Nephron progenitor cell (in vitro differentiated cells): Measurements from ENCODE around the gene TMEM229A.
"Not testable (repeated sequence)": the region's sequence is repeated elsewhere in the genome, so short reads cannot be mapped to it uniquely, and the experiment has no call there.

ENCODE experiments used
- DNase-seq: peaks from one replicate; pipeline ENCODE4 v3.0.0; 2021
- H3K27ac Mint-ChIP-seq: 2 replicates; pipeline ENCODE4 v1.8.0; 2021; ENCODE audit warnings: mild to moderate bottlenecking, moderate library complexity, mixed read lengths
- H3K27me3 Mint-ChIP-seq: 2 replicates; pipeline ENCODE4 v1.8.0; 2021; ENCODE audit warnings: mild to moderate bottlenecking, low read depth, mixed read lengths; ENCODE audit not compliant: poor library complexity
- H3K36me3 Mint-ChIP-seq: 2 replicates; pipeline ENCODE4 v1.8.0; 2021; ENCODE audit warnings: low read depth, mixed read lengths
- H3K4me1 Mint-ChIP-seq: 2 replicates; pipeline ENCODE4 v1.8.0; 2021; ENCODE audit warnings: mixed read lengths
- H3K4me3 Mint-ChIP-seq: 2 replicates; pipeline ENCODE4 v1.8.0; 2021; ENCODE audit warnings: mild to moderate bottlenecking, moderate library complexity, mixed read lengths
- H3K9me3 Mint-ChIP-seq: 2 replicates; pipeline ENCODE4 v1.8.0; 2021; ENCODE audit warnings: mild to moderate bottlenecking, moderate library complexity, mixed read lengths
- TF ChIP-seq, protein P1 (sequence below): fragments of 200-600 bp; sonication (generic); IDR thresholded peaks from 2 replicates; pipeline ENCODE4 v1.5.0; 2021; ENCODE audit warnings: antibody characterized with exemption

TMEM229A gene

DNA sequence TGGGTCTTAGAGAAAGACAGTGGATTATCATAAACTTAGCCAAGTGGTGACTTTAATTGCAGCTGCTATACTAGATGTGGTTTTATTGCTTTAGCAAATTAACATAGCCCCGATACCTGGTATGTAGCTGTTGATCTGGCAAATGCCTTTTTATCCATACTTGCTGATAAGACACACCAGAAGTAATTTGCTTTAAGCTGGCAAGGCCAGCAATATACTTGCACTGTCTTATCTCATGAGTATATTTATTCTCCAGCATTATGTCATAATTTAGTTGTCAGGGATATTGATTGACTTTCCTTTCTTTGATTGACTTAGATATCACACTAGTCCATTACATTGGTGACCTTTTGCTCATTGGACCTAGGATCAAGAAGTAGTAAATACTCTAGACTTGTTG lies 12.8 kb downstream of the TMEM229A start:
- Mint-ChIP-seq H3K9me3 (no peaks in the 10 kb centered on the region), H3K27ac (no peak overlapping the region), H3K4me1 (no peaks in the 10 kb centered on the region), H3K36me3 (no peaks in the 10 kb centered on the region), H3K4me3 (no peak overlapping the region), H3K27me3 (no peaks in the 10 kb centered on the region)
- no peak for DNase-seq
- TF ChIP-seq, protein P1, sequence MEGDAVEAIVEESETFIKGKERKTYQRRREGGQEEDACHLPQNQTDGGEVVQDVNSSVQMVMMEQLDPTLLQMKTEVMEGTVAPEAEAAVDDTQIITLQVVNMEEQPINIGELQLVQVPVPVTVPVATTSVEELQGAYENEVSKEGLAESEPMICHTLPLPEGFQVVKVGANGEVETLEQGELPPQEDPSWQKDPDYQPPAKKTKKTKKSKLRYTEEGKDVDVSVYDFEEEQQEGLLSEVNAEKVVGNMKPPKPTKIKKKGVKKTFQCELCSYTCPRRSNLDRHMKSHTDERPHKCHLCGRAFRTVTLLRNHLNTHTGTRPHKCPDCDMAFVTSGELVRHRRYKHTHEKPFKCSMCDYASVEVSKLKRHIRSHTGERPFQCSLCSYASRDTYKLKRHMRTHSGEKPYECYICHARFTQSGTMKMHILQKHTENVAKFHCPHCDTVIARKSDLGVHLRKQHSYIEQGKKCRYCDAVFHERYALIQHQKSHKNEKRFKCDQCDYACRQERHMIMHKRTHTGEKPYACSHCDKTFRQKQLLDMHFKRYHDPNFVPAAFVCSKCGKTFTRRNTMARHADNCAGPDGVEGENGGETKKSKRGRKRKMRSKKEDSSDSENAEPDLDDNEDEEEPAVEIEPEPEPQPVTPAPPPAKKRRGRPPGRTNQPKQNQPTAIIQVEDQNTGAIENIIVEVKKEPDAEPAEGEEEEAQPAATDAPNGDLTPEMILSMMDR: no peak

DNA sequence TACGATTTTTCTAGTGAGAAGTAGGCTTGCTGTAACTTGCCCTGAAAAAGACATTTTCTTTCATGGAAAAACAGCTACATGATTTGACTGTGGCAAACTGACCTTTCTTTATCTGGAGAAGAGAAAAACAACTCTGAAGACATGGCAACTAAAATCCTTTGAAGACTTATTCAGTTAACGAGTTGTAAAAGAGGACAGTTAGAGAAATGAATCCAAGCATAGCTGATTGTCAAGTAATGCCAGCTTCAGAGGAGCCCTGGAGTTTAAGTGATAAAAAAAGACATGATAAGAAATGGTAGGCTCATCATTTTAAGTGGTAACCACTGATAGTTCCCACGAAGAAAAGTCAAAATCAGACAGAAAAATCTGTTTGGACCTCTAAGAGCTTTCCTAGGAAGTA lies 19.6 kb downstream of the TMEM229A start:
- peaks cover 10% of the 10 kb centered on the region for H3K9me3 Mint-ChIP-seq
- H3K4me3 Mint-ChIP-seq: no peak overlapping the region
- H3K4me1 Mint-ChIP-seq: peaks cover 3% of the 10 kb centered on the region
- H3K36me3 Mint-ChIP-seq: no peaks in the 10 kb centered on the region
- H3K27me3 Mint-ChIP-seq: no peaks in the 10 kb centered on the region
- DNase-seq: no peak
- H3K27ac Mint-ChIP-seq: no peak overlapping the region
- TF ChIP-seq, protein P1: no peak

DNA sequence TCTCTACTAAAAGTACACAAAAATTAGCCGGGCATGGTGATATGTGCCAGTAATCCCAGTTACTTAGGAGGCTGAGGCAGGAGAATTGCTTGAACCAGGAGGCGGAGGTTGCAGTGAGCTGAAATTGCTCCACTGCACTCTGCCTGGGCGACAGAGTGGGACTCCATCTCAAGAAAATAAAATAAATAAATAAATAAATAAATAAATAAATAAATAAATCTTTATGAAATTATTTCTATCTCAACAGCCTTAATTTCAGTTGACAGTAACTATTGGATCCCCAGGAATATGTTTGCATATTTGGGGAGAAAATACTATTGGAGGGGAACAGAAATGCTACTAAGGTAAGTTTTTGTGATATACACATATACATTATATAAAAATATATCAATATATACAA lies 20.0 kb downstream of the TMEM229A start:
- no peak overlapping the region for H3K27ac Mint-ChIP-seq

DNA sequence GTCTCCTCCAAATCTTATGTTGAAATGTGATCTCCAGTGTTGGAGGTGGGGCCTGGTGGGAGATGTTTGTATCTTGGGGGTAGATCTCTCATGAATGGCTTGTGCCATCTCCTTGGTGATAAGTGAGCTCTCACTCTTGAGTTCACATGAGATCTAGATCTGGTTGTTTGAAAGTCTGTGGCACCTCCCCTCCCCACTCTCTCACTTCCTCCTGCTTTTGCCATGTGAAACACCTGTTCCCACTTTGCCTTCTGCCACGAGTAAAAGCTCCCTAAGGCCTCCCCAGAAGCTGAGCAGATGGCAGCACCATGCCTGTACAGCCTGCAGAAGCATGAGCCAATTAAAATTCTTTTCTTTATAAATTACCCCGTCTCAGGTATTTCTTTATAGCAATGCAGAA lies 23.5 kb downstream of the TMEM229A start:
- no peaks in the 10 kb centered on the region for H3K36me3 Mint-ChIP-seq
- peaks cover 6% of the 10 kb centered on the region for H3K9me3 Mint-ChIP-seq
- H3K27me3 Mint-ChIP-seq: no peaks in the 10 kb centered on the region
- H3K27ac Mint-ChIP-seq: no peak overlapping the region
- TF ChIP-seq, protein P1: no peak
- H3K4me3 Mint-ChIP-seq: no peak overlapping the region
- peaks cover 12% of the 10 kb centered on the region for H3K4me1 Mint-ChIP-seq
- no peak for DNase-seq

More for the DNA sequence above, 20.0 kb downstream of the TMEM229A start:
- Mint-ChIP-seq H3K4me3 (no peak overlapping the region), H3K9me3 (peaks cover 10% of the 10 kb centered on the region), H3K36me3 (no peaks in the 10 kb centered on the region), H3K4me1 (peaks cover 4% of the 10 kb centered on the region), H3K27me3 (no peaks in the 10 kb centered on the region)
- TF ChIP-seq, protein P1: no peak
- no peak for DNase-seq

DNA sequence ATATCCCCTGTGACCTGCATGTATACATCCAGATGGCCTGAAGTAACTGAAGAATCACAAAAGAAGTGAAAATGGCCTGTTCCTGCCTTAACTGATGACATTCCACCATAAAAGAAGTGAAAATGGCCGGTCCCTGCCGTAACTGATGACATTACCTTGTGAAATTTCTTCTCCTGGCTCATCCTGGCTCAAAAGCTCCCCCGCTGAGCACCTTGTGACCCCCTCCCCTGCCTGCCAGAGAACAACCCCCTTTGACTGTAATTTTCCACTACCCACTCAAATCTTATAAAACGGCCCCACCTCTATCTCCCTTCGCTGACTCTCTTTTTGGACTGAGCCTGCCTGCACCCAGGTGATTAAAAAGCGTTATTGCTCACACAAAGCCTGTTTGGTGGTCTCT lies 24.6 kb downstream of the TMEM229A start:
- not testable (repeated sequence) for H3K27ac Mint-ChIP-seq, DNase-seq, H3K36me3 Mint-ChIP-seq, H3K9me3 Mint-ChIP-seq, H3K27me3 Mint-ChIP-seq, H3K4me3 Mint-ChIP-seq
- H3K4me1 Mint-ChIP-seq: peaks cover 12% of the 10 kb centered on the region

DNA sequence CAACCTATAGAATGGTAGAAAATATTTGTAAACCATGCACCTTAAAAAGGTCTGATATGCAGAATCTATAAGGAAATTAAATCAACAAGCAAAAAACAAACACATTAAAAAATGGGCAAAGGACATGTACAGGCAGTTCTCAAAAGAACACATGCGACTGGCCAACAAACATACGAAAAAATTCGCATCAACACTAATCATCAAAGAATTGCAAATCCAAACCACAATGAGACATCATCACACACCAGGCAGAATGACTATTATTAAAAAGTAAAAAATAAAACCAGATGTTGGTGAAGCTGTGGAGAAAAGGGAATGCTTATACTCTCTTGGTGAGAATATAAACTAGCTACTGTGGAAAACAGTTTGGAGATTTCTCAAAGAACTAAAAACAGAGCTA lies 33.2 kb downstream of the TMEM229A start:
- Mint-ChIP-seq H3K27ac (no peak overlapping the region), H3K4me1 (peaks cover 4% of the 10 kb centered on the region), H3K36me3 (no peaks in the 10 kb centered on the region), H3K4me3 (no peak overlapping the region), H3K9me3 (peaks cover 29% of the 10 kb centered on the region), H3K27me3 (peaks cover 8% of the 10 kb centered on the region)
- TF ChIP-seq, protein P1: no peak
- no peak for DNase-seq
